B cell (primary cell): ENCODE results near the gene MAGIX. TPM values are rescaled to one million over a fixed set of nuclear protein-coding genes. Genes with fewer than 3 reads are reported as not detected.

ENCODE experiments used
- ATAC-seq: fragments of 200-7000 bp; cut with Tn5 transposase; one replicate; pipeline ENCODE4 v1.10.0; 2021; ENCODE audit warnings: low read depth, mild to moderate bottlenecking, moderate number of reproducible peaks, moderate library complexity
- CTCF ChIA-PET: fragments of 350-600 bp; sonication (Branson Sonifier 250); formaldehyde crosslinking; loops from one replicate; lab custom pipeline; 2021; ENCODE audit warnings: antibody characterized with exemption, inconsistent platforms; lab: Charles Lee
- POLR2A ChIA-PET: fragments of 350-600 bp; sonication (Branson Sonifier 250); formaldehyde crosslinking; loops from one replicate; lab custom pipeline; 2021; ENCODE audit warnings: antibody characterized with exemption; lab: Charles Lee
- DNase-seq: peaks from one replicate; pipeline ENCODE4 v3.0.0; 2013
- H2AFZ ChIP-seq: 2 replicates; pipeline ENCODE4 v1.6.1; 2012; ENCODE audit warnings: mild to moderate bottlenecking, low read depth, low read length; ENCODE audit not compliant: insufficient read depth, poor library complexity, severe bottlenecking
- H3K27ac ChIP-seq, 2 donors: 1 replicate in 1 of 2; 2 replicates in 1 of 2; pipeline ENCODE4 v1.5.1; 2012 to 2013; ENCODE audit warnings: low read length in 2 of 2, mild to moderate bottlenecking in 2 of 2, moderate library complexity in 1 of 2
- H3K27me3 ChIP-seq, 4 experiments: fragments of 200-600 bp in 1 of 4; sonication (generic) in 1 of 4; replicated peaks in 1 of 4; 1 replicate in 2 of 4; 2 replicates in 2 of 4; pipeline versions ENCODE4 v1.6.1 to v1.7.0; 2013 to 2016; ENCODE audit warnings: low read length in 3 of 4, mild to moderate bottlenecking in 2 of 4, mixed read lengths in 1 of 4, moderate library complexity in 1 of 4; ENCODE audit not compliant: insufficient read depth in 4 of 4, control insufficient read depth in 3 of 4; ENCODE audit errors: control extremely low read depth in 1 of 4
- H3K36me3 ChIP-seq, 2 experiments: replicated peaks in 1 of 2; 1 replicate in 1 of 2; 2 replicates in 1 of 2; pipeline versions ENCODE4 v1.6.1 to v1.7.1; 2013; ENCODE audit warnings: low read length in 1 of 2; ENCODE audit not compliant: insufficient read depth in 2 of 2, control insufficient read depth in 1 of 2; ENCODE audit errors: control extremely low read depth in 1 of 2, extremely low read depth in 1 of 2
- H3K4me1 ChIP-seq, 2 donors: fragments of 200-600 bp in 1 of 2; sonication (generic) in 1 of 2; 1 replicate in 1 of 2; 2 replicates in 1 of 2; pipeline versions ENCODE4 v1.5.1 to v1.6.1; 2013 to 2017; ENCODE audit warnings: low read length in 2 of 2; ENCODE audit not compliant: control insufficient read depth in 2 of 2, insufficient read depth in 2 of 2
- H3K4me2 ChIP-seq: replicated peaks from 2 replicates; pipeline ENCODE3; 2012; ENCODE audit warnings: mild to moderate bottlenecking, low read depth, low read length; ENCODE audit not compliant: poor library complexity, severe bottlenecking
- H3K4me3 ChIP-seq, 5 experiments: fragments of 200-600 bp in 1 of 5; sonication (generic) in 1 of 5; 1 replicate in 3 of 5; 2 replicates in 2 of 5; pipeline versions ENCODE4 v1.5.1 to v1.7.0; 2011 to 2016; ENCODE audit warnings: low read length in 4 of 5, mild to moderate bottlenecking in 4 of 5, low read depth in 2 of 5, control low read depth in 1 of 5, moderate library complexity in 1 of 5; ENCODE audit not compliant: insufficient read depth in 1 of 5; ENCODE audit errors: control extremely low read depth in 1 of 5, extremely low read depth in 1 of 5
- H3K79me2 ChIP-seq: fragments of 200-600 bp; sonication (generic); one replicate; pipeline ENCODE4 v1.6.0; 2016; ENCODE audit warnings: low read length; ENCODE audit not compliant: control insufficient read depth, insufficient read depth
- H3K9ac ChIP-seq: fragments of 200-600 bp; sonication (generic); 2 replicates; pipeline ENCODE4 v1.6.1; 2017; ENCODE audit warnings: mild to moderate bottlenecking, low read length, moderate library complexity
- H3K9me3 ChIP-seq, 3 donors: one replicate each; pipeline versions ENCODE4 v1.6.1 to v1.7.1; 2013; ENCODE audit warnings: low read length in 2 of 3; ENCODE audit not compliant: control insufficient read depth in 2 of 3, insufficient read depth in 1 of 3; ENCODE audit errors: control extremely low read depth in 1 of 3
- H4K20me1 ChIP-seq: 2 replicates; pipeline ENCODE4 v1.6.0; 2012; ENCODE audit warnings: mild to moderate bottlenecking, low read length; ENCODE audit not compliant: insufficient read depth, control insufficient read depth, poor library complexity, severe bottlenecking
- H3K27ac Mint-ChIP-seq: one replicate; pipeline ENCODE4 v1.8.0; 2021; ENCODE audit warnings: mixed read lengths
- H3K27me3 Mint-ChIP-seq: one replicate; pipeline ENCODE4 v1.8.0; 2021; ENCODE audit warnings: mixed read lengths
- H3K4me1 Mint-ChIP-seq: one replicate; pipeline ENCODE4 v1.8.0; 2021; ENCODE audit warnings: mixed read lengths
- H3K4me3 Mint-ChIP-seq: one replicate; pipeline ENCODE4 v1.8.0; 2021; ENCODE audit warnings: mixed read lengths
- H3K9me3 Mint-ChIP-seq: one replicate; pipeline ENCODE4 v1.8.0; 2022; ENCODE audit warnings: mixed read lengths; ENCODE audit not compliant: insufficient read depth
- EZH2 ChIP-seq: IDR thresholded peaks from 2 replicates; pipeline ENCODE4 v1.6.1; 2012; ENCODE audit warnings: borderline replicate concordance, low read depth, mild to moderate bottlenecking, moderate library complexity, low read length; ENCODE audit not compliant: insufficient read depth, poor library complexity, severe bottlenecking
- WGBS: methylation state at CpG from one replicate; pipeline ENCODE4 v1.1.5; 2013; ENCODE audit warnings: missing lambda C conversion rate; ENCODE audit not compliant: insufficient coverage; 5-methylcytosine and 5-hydroxymethylcytosine counted together
- intact Hi-C: fragments of 100-400 bp; cut with micrococcal nuclease; formaldehyde crosslinking; loops from one replicate; pipeline ENCODE4 v1.10.0; 2022
- polyA plus RNA-seq: library from polyadenylated mRNA; depleted of rRNA; stranded (reverse); fragments of >200 nt; gene quantifications from 2 replicates; pipeline ENCODE4 v1.2.3, GENCODE V29; 2012
- small RNA-seq: library from RNA; depleted of rRNA; stranded (forward); fragments of <200 nt; gene quantifications from one replicate; pipeline ENCODE3, GENCODE V24; 2012; ENCODE audit warnings: low replicate concordance, low read depth; ENCODE audit not compliant: insufficient read length
- total RNA-seq, 2 donors: library from RNA; stranded (reverse); fragments of 120-200 nt in 1 of 2; gene quantifications; 1 replicate in 1 of 2; 2 replicates in 1 of 2; pipeline versions ENCODE4 v1.2.3 to v1.2.4, GENCODE V29; 2013 to 2022
- TF ChIP-seq, protein P1 (sequence below): fragments of 200-600 bp; IDR thresholded peaks from one replicate; pipeline ENCODE4 v1.8.0; 2022; ENCODE audit warnings: antibody characterized with exemption, mild to moderate bottlenecking

Gene MAGIX
- total and polyA plus RNA-seq, 2 donors (not counting 1 experiment from before 2014, with no cell fraction given), result 1.2 to 2.4 TPM

GRCh38 chrX:49214996-49215526, 52.5 kb downstream of the MAGIX start:
- no peaks in the 10 kb centered on the region for H3K9me3 Mint-ChIP-seq
- Histone ChIP-seq H3K27me3 (no peaks in the 10 kb centered on the region), H3K36me3 (no peaks in the 10 kb centered on the region), H3K4me1 (no peaks in the 10 kb centered on the region), H4K20me1 (no peaks in the 10 kb centered on the region), H3K4me2 (no peak overlapping the region), H3K27ac (no peak overlapping the region), H3K4me3 (no peak overlapping the region), H3K9ac (no peak overlapping the region), H3K79me2 (no peaks in the 10 kb centered on the region), H2AFZ (no peak overlapping the region), H3K9me3 (no peaks in the 10 kb centered on the region)
- H3K4me3 Mint-ChIP-seq, result no peak overlapping the region
- no peak overlapping the region for H3K27ac Mint-ChIP-seq
- no peak for TF ChIP-seq EZH2
- TF ChIP-seq, protein P1, sequence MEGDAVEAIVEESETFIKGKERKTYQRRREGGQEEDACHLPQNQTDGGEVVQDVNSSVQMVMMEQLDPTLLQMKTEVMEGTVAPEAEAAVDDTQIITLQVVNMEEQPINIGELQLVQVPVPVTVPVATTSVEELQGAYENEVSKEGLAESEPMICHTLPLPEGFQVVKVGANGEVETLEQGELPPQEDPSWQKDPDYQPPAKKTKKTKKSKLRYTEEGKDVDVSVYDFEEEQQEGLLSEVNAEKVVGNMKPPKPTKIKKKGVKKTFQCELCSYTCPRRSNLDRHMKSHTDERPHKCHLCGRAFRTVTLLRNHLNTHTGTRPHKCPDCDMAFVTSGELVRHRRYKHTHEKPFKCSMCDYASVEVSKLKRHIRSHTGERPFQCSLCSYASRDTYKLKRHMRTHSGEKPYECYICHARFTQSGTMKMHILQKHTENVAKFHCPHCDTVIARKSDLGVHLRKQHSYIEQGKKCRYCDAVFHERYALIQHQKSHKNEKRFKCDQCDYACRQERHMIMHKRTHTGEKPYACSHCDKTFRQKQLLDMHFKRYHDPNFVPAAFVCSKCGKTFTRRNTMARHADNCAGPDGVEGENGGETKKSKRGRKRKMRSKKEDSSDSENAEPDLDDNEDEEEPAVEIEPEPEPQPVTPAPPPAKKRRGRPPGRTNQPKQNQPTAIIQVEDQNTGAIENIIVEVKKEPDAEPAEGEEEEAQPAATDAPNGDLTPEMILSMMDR, result no peak
- CTCF ChIA-PET, result no interaction called here
- ATAC-seq, result no peak
- H3K4me1 Mint-ChIP-seq, result no peaks in the 10 kb centered on the region
- POLR2A ChIA-PET, result no interaction called here
- no peaks in the 10 kb centered on the region for H3K27me3 Mint-ChIP-seq
- 100% methylated on average over 8 of the region's 14 CpGs for WGBS
- intact Hi-C loops, result no loop called here
- DNase-seq, result no peak

Small RNA genes lying within 50 kb of the gene (small RNA-seq; reads per million reads assigned to genes)
- gene RN7SL262P, result not detected

Other genes with a start within 250 kb of the MAGIX start
- 315 and 323 TPM in 2 replicates for gene PIM2, start 243.7 kb upstream of the MAGIX start, total RNA-seq
- gene PIM2, start 243.7 kb upstream of the MAGIX start, polyA plus RNA-seq, result 249 and 276 TPM in 2 replicates
- 101 and 105 TPM in 2 replicates for gene OTUD5, start 205.2 kb upstream of the MAGIX start, total RNA-seq
- 116 and 130 TPM in 2 replicates for gene OTUD5, start 205.2 kb upstream of the MAGIX start, polyA plus RNA-seq
- gene KCND1, start 190.9 kb upstream of the MAGIX start, total RNA-seq, result 1.5 and 2.3 TPM in 2 replicates
- gene KCND1, start 190.9 kb upstream of the MAGIX start, polyA plus RNA-seq, result 2.2 and 4.3 TPM in 2 replicates
- gene GRIPAP1, start 160.5 kb upstream of the MAGIX start, total RNA-seq, result 143 and 150 TPM in 2 replicates
- 70.7 and 127 TPM in 2 replicates for gene GRIPAP1, start 160.5 kb upstream of the MAGIX start, polyA plus RNA-seq
- 38.9 and 42.1 TPM in 2 replicates for gene TFE3, start 119.4 kb upstream of the MAGIX start, total RNA-seq
- 21.0 and 31.1 TPM in 2 replicates for gene TFE3, start 119.4 kb upstream of the MAGIX start, polyA plus RNA-seq
- gene CCDC120, start 103.8 kb upstream of the MAGIX start, total RNA-seq, result 12.5 and 16.2 TPM in 2 replicates
- gene CCDC120, start 103.8 kb upstream of the MAGIX start, polyA plus RNA-seq, result 5.7 and 7.6 TPM in 2 replicates
- gene PRAF2, start 88.8 kb upstream of the MAGIX start, total RNA-seq, result 19.0 and 22.5 TPM in 2 replicates
- 18.2 and 19.4 TPM in 2 replicates for gene PRAF2, start 88.8 kb upstream of the MAGIX start, polyA plus RNA-seq
- gene WDR45, start 82.9 kb upstream of the MAGIX start, total RNA-seq, result 92.0 and 100 TPM in 2 replicates
- 153 and 238 TPM in 2 replicates for gene WDR45, start 82.9 kb upstream of the MAGIX start, polyA plus RNA-seq
- gene GPKOW, start 39.0 kb upstream of the MAGIX start, total RNA-seq, result 16.8 and 18.7 TPM in 2 replicates
- 8.7 and 12.9 TPM in 2 replicates for gene GPKOW, start 39.0 kb upstream of the MAGIX start, polyA plus RNA-seq
- 194 and 196 TPM in 2 replicates for gene PLP2, start 9.1 kb downstream of the MAGIX start, total RNA-seq
- gene PLP2, start 9.1 kb downstream of the MAGIX start, polyA plus RNA-seq, result 174 and 214 TPM in 2 replicates
- gene PRICKLE3, start 23.6 kb downstream of the MAGIX start, total RNA-seq, result 13.2 and 16.2 TPM in 2 replicates
- 21.0 and 24.2 TPM in 2 replicates for gene PRICKLE3, start 23.6 kb downstream of the MAGIX start, polyA plus RNA-seq
- 1.2 TPM in 2 replicates for gene SYP, start 37.4 kb downstream of the MAGIX start, total RNA-seq
- 0.61 and 1.6 TPM in 2 replicates for gene SYP, start 37.4 kb downstream of the MAGIX start, polyA plus RNA-seq
- gene CACNA1F, start 70.6 kb downstream of the MAGIX start, total RNA-seq, result 6.7 and 8.2 TPM in 2 replicates
- 9.3 and 9.5 TPM in 2 replicates for gene CACNA1F, start 70.6 kb downstream of the MAGIX start, polyA plus RNA-seq
- gene CCDC22, start 72.7 kb downstream of the MAGIX start, total RNA-seq, result 27.2 and 29.4 TPM in 2 replicates
- 29.4 and 30.6 TPM in 2 replicates for gene CCDC22, start 72.7 kb downstream of the MAGIX start, polyA plus RNA-seq
- not detected in 2 replicates for gene FOXP3, start 102.0 kb downstream of the MAGIX start, total RNA-seq
- 0.03 and 0.10 TPM in 2 replicates for gene FOXP3, start 102.0 kb downstream of the MAGIX start, polyA plus RNA-seq
- gene PPP1R3F, start 107.0 kb downstream of the MAGIX start, total RNA-seq, result 9.8 and 10.2 TPM in 2 replicates
- gene PPP1R3F, start 107.0 kb downstream of the MAGIX start, polyA plus RNA-seq, result 3.5 and 3.7 TPM in 2 replicates
- not detected in 2 replicates for gene GAGE10, start 140.9 kb downstream of the MAGIX start, total RNA-seq
- not detected in 2 replicates for gene GAGE10, start 140.9 kb downstream of the MAGIX start, polyA plus RNA-seq
- not detected in 2 replicates for gene GAGE12J, start 159.3 kb downstream of the MAGIX start, total RNA-seq
- gene GAGE12J, start 159.3 kb downstream of the MAGIX start, polyA plus RNA-seq, result not detected in 2 replicates
- gene GAGE13, start 168.8 kb downstream of the MAGIX start, total RNA-seq, result not detected in 2 replicates
- not detected in 2 replicates for gene GAGE13, start 168.8 kb downstream of the MAGIX start, polyA plus RNA-seq